Lung (tissue), 12 donors: ENCODE data around the gene NOC2L. TPM values are rescaled to one million over a fixed set of nuclear protein-coding genes. Genes with fewer than 3 reads are reported as not detected.
"Not testable (repeated sequence)": the region's sequence is repeated elsewhere in the genome, so short reads cannot be mapped to it uniquely, and the experiment has no call there.

Experiments used
- ATAC-seq: fragments of 200-7000 bp; cut with Tn5 transposase; one replicate; pipeline ENCODE4 v1.9.1; 2020; ENCODE audit warnings: moderate number of reproducible peaks; ENCODE audit not compliant: insufficient read depth, low FRiP score
- DNase-seq, 3 donors: peaks; one replicate each; pipeline ENCODE4 v3.0.0-alpha.2; 2013 to 2017
- H3K27ac ChIP-seq, 2 donors: one replicate each; pipeline ENCODE4 v1.5.1; 2013; ENCODE audit warnings: mild to moderate bottlenecking in 2 of 2, moderate library complexity in 2 of 2, control low read depth in 1 of 2, inconsistent platforms in 1 of 2, low read depth in 1 of 2, low read length in 1 of 2
- H3K27me3 ChIP-seq, 3 donors: one replicate each; pipeline ENCODE4 v1.5.1; 2013; ENCODE audit warnings: low read length in 2 of 3; ENCODE audit not compliant: control insufficient read depth in 3 of 3, insufficient read depth in 3 of 3
- H3K36me3 ChIP-seq, 4 donors: one replicate each; pipeline ENCODE4 v1.5.1; 2013; ENCODE audit warnings: low read length in 4 of 4, mild to moderate bottlenecking in 1 of 4, moderate library complexity in 1 of 4; ENCODE audit not compliant: control insufficient read depth in 4 of 4, insufficient read depth in 4 of 4
- H3K4me1 ChIP-seq, 5 donors: one replicate each; pipeline ENCODE4 v1.5.1; 2013; ENCODE audit warnings: low read length in 5 of 5, mild to moderate bottlenecking in 2 of 5, moderate library complexity in 1 of 5; ENCODE audit not compliant: control insufficient read depth in 5 of 5, insufficient read depth in 5 of 5
- H3K4me3 ChIP-seq: one replicate; pipeline ENCODE4 v1.5.1; 2013; ENCODE audit warnings: mild to moderate bottlenecking, control low read depth, moderate library complexity
- H3K9ac ChIP-seq, 2 donors: one replicate each; pipeline ENCODE4 v1.5.1; 2013; ENCODE audit warnings: low read length in 2 of 2, control low read depth in 1 of 2; ENCODE audit not compliant: insufficient read depth in 1 of 2
- H3K9me3 ChIP-seq, 4 donors: one replicate each; pipeline ENCODE4 v1.5.1; 2013; ENCODE audit warnings: low read length in 3 of 4, mild to moderate bottlenecking in 1 of 4, moderate library complexity in 1 of 4; ENCODE audit not compliant: control insufficient read depth in 4 of 4, insufficient read depth in 3 of 4
- WGBS, 2 donors: extraction: QIAGEN DNeasy Blood & Tissue Kit; methylation state at CpG; one replicate each; pipeline ENCODE4 v1.1.7; 2013; 5-methylcytosine and 5-hydroxymethylcytosine counted together
- polyA plus RNA-seq, 2 donors: library from polyadenylated mRNA; stranded (reverse); fragments of 200-250 nt; gene quantifications; one replicate each; pipeline ENCODE4 v1.2.1, GENCODE V29; 2013
- total RNA-seq, 2 donors: library from RNA; depleted of rRNA in 1 of 2; stranded (reverse); fragments of >200 nt in 1 of 2; gene quantifications; one replicate each; pipeline ENCODE4 v1.2.1, GENCODE V29; 2014 to 2021
- TF ChIP-seq, protein P1 (sequence below): IDR thresholded peaks from 2 replicates; pipeline ENCODE4 v1.5.1; 2012; ENCODE audit warnings: mild to moderate bottlenecking; ENCODE audit errors: control extremely low read depth, extremely low read depth
- donor health status: control.
- donor health status: control.
- donor health status: Bipolar disorder and iron deficiency.
- donor health status: healthy.
- donor health status: DM: yes; HTN: yes; CAD: no.

NOC2L gene
- total and polyA plus RNA-seq, 4 donors = 39.0 to 86.6 (median 67.7) TPM

- Histone ChIP-seq H3K27ac (no peak overlapping the region), H3K4me1 (peaks cover 0 to 24% (median 4%) of the 10 kb centered on the region in 5 donors), H3K36me3 (no peaks in the 10 kb centered on the region), H3K27me3 (no peaks in the 10 kb centered on the region), H3K9ac (no peak overlapping the region), H3K9me3 (peaks cover 0 to 2% (median 0%) of the 10 kb centered on the region in 4 donors), H3K4me3 (no peak overlapping the region)
- WGBS, 2 donors = 93 to 97% methylated on average over 21 of the region's 21 CpGs
- DNase-seq = no peak
- ATAC-seq = no peak
- TF ChIP-seq, protein P1, sequence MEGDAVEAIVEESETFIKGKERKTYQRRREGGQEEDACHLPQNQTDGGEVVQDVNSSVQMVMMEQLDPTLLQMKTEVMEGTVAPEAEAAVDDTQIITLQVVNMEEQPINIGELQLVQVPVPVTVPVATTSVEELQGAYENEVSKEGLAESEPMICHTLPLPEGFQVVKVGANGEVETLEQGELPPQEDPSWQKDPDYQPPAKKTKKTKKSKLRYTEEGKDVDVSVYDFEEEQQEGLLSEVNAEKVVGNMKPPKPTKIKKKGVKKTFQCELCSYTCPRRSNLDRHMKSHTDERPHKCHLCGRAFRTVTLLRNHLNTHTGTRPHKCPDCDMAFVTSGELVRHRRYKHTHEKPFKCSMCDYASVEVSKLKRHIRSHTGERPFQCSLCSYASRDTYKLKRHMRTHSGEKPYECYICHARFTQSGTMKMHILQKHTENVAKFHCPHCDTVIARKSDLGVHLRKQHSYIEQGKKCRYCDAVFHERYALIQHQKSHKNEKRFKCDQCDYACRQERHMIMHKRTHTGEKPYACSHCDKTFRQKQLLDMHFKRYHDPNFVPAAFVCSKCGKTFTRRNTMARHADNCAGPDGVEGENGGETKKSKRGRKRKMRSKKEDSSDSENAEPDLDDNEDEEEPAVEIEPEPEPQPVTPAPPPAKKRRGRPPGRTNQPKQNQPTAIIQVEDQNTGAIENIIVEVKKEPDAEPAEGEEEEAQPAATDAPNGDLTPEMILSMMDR = no peak
Measured at GRCh38 chr1:902802-903201, 56.3 kb downstream of the NOC2L start.

DNA sequence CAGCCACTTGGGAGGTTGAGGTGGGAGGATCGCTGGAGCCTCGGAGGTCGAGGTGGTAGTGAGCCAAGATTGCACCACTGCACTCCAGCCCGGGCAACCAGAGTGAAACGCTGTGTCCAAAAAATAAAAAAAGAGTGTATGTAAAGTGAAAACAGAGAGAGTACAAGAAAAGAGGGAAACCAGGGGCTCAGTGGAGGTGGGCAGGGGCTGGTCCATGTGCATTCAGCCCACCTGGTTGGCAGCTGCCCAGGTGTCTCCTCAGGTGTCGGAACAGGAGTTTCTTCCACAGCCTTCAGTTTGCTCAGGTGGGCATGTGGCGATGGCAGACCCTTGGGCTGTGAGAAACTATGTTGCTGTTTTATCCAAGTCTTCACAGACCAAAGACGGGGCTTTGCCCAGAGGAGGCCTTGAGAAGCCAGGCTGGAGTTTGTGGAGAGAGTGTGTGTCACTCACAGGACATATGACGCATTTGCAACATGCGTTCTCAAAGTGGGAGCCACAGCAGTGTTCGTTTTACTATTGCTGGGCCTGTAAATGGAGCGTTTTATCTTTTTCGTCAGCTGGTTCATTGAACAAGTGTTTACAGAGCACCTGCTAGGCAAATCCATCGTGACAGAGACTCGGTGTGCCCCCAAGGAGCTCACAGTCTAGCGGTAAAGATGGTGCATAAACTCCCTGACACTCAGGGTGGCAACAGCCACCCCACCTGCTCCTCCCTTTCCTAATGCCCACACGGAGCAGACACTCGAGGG lies 57.8 kb downstream of the NOC2L start:
- H3K9me3 ChIP-seq = peaks cover 0 to 2% (median 0%) of the 10 kb centered on the region in 4 donors
- TF ChIP-seq, protein P1 = no peak
- 80 to 88% methylated on average over 18 of the region's 18 CpGs for WGBS, 2 donors
- ATAC-seq (no peak), DNase-seq (no peak)
- H3K9ac ChIP-seq = no peak overlapping the region
- no peaks in the 10 kb centered on the region for H3K36me3 ChIP-seq
- H3K27ac ChIP-seq = no peak overlapping the region
- H3K4me1 ChIP-seq = peaks cover 0 to 10% (median 4%) of the 10 kb centered on the region in 5 donors
- H3K4me3 ChIP-seq = no peak overlapping the region
- no peaks in the 10 kb centered on the region for H3K27me3 ChIP-seq

- peaks cover 0 to 3% (median 0%) of the 10 kb centered on the region in 3 donors for H3K27me3 ChIP-seq
- peaks cover 0 to 2% (median 0%) of the 10 kb centered on the region in 5 donors for H3K4me1 ChIP-seq
- ATAC-seq (no peak), DNase-seq (no peak)
- H3K4me3 ChIP-seq = no peak overlapping the region
- H3K9me3 ChIP-seq = no peaks in the 10 kb centered on the region
- H3K36me3 ChIP-seq = no peaks in the 10 kb centered on the region
- TF ChIP-seq, protein P1 = no peak
- no peak overlapping the region for H3K27ac ChIP-seq
- no peak overlapping the region for H3K9ac ChIP-seq
- WGBS, 2 donors = 86% methylated on average over 8 of the region's 8 CpGs
Measured at GRCh38 chr1:899636-900317, 59.3 kb downstream of the NOC2L start.

- WGBS, 2 donors = 55 to 65% methylated on average over 17 of the region's 17 CpGs
- not testable (repeated sequence) for H3K4me3 ChIP-seq, H3K36me3 ChIP-seq, H3K9me3 ChIP-seq, H3K9ac ChIP-seq, H3K27ac ChIP-seq, H3K27me3 ChIP-seq, DNase-seq, ATAC-seq, H3K4me1 ChIP-seq
Measured at GRCh38 chr1:897951-898350, 61.1 kb downstream of the NOC2L start.
